ENCODE data around the gene RIC1. TPM values are rescaled to one million over a fixed set of nuclear protein-coding genes. Genes with fewer than 3 reads are reported as not detected.
"Not testable (repeated sequence)": the region's sequence is repeated elsewhere in the genome, so short reads cannot be mapped to it uniquely, and the experiment has no call there.

The RIC1 gene
- polyA plus RNA-seq, 4 donors = 25.7 to 30.5 (median 29.0) TPM

DNA sequence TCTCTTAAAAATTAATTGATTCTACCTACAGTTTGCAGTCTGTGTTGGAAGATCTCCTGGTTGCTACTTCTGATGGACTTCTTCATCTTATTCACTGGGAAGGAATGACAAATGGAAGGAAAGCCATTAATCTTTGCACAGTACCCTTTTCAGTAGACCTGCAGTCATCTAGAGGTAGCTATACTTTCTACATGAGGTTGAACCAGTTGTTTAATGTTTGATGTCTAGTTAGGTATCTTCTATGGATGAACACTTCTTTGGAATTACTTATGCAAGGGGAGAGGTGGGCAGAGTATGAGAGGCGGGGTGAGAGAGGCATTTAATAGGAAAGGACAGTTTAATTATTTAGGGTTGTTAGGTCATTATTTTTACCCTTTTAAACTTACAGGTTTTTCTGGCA lies 91.2 kb downstream of the RIC1 start:
- no peak for DNase-seq (ENCODE audit: low read depth in 4 of 4, low spot score in 3 of 4)

DNA sequence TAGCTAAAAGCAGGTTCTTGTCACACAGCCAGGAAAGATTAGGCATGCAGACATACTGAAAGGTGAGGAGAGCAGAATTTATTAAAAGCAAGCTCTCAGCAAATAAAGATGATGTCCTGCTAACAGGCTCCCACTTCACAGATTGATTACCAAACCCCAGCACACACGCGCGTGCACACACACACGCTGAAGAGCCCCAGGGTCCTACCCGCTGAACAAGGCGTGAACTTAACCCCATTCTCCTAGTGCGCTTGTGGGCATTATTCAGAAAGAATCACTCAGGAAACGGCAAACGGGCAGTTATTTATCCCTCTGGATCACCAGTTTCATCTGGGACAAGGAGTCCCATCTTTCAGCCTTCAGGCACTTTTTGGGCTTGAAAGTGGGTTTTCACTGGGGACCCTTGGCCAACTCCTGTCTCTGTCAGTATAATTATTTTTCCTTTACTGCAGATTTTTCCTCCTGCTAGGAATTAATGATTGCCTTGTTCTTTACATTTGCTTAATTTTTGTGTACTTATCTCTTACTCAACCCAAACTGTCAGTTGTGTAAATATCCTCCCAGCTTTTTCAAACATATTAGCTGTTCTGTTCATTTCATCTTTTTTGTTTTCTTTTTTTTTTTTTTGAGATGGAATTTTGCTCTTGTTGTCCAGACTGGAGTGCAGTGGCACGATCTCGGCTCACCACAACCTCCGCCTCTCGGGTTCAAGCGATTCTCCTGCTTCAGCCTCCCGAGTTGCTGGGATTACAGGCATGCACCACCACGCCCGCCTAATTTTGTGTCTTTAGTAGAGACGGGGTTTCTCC lies 92.6 kb downstream of the RIC1 start:
- no peak for DNase-seq (ENCODE audit: low read depth in 4 of 4, low spot score in 3 of 4)

DNA sequence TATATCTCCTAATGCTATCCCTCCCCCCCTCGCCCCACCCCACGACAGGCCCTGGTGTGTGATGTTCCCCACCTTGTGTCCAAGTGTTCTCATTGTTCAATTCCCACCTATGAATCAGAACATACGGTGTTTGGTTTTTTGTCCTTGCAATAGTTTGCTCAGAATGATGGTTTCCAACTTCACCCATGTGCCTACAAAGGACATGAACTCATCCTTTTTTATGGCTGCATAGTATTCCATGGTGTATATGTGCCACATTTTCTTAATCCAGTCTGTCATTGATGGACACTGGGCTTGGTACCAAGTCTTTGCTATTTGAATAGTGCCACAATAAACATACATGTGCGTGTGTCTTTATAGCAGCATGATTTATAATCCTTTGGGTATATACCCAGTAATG lies 93.8 kb downstream of the RIC1 start:
- DNase-seq (ENCODE audit: low read depth in 4 of 4, low spot score in 3 of 4) = not testable (repeated sequence)

DNA sequence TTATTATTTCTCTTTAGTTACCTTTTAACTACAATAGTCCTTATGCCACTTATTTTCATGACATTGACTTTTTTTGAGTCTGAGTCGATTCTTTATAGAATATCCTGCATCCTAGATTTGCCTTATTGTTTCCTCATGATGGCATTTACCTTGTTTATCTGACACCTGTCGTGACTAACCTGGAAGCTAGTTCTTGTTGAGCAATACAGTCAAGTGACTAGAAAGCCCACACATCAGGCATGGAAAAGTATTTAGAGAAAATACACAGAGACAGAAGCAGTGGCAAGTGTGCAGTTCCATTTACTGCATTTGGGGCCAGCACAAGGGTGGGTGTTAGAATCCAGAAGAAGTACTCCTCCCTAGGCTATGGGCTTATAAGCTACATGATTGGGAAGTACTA lies 106.2 kb downstream of the RIC1 start:
- DNase-seq (ENCODE audit: low read depth in 4 of 4, low spot score in 3 of 4) = no peak

DNA sequence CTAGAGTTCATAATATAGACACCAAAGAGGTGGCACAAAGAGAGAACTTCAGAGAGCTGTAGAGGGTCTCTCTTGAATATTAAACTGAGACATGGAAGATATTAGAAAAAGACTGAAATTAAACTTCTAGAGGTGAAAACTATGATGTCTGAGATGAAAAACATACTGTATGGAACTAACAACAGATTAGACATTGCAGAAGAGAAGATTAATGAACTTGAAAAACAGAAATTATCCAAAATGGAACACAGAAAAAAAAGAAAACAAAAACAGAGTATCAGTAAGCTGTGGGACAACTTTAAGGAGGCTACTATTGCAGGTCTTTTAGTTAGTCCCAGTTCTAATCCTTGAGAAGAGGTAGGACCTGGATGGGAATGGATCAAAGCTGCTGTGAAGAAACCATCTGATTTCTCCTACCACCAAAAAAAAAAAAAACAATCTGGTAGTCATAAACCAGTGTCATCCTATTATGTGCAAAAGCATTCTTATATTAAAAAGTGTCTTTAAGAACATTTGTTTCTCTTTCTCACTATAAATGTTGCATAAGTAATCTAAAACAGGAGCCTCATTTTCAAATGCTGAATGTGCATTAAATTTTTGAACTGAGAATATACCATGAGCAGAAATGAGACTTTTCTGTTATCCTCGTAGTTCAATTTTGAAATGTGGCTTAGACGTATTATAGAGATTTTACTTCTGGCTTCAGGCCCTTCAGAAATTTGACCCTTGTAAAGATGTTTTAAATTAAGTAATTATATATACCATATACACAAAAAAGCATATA lies 107.8 kb downstream of the RIC1 start:
- DNase-seq (ENCODE audit: low read depth in 4 of 4, low spot score in 3 of 4) = no peak

DNA sequence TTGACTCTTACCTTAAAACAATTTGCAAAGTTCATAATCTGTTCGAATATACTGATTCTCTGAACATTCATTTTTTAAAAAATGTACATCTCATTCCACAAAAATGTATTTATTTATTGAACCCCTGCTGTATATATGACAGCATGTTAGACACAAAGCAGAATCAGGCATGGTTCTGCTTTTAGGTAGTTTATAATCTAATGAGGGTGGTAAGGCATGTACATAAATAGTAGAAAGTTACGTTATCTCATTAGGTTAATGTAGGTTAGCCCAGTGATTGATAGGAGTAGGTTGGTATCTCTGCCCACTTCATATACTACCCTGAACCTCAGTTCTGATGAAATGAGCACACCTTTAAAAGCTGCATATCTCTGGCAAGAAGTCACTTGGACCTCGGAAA lies 114.2 kb downstream of the RIC1 start:
- no peak for DNase-seq (ENCODE audit: low read depth in 4 of 4, low spot score in 3 of 4)

DNA sequence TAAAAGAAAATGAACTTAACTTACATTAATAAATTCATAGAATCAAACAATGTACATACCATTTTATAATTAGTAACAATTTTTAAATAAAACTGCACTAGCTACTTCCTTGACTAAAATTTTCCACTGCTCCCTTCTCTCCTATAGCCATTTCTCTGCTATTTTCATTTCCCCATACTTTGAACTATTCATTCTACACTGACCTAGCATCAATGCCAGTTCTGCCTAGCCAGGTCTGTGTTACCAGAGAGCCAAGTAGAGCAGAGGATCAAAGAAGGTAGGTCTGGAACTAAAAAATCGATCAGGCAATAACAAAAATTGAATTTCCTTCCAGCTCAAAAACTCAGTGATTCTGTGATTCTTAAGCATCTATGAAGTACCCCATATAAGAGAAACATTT lies 119.5 kb downstream of the RIC1 start:
- DNase-seq (ENCODE audit: low read depth in 4 of 4, low spot score in 3 of 4) = no peak

DNA sequence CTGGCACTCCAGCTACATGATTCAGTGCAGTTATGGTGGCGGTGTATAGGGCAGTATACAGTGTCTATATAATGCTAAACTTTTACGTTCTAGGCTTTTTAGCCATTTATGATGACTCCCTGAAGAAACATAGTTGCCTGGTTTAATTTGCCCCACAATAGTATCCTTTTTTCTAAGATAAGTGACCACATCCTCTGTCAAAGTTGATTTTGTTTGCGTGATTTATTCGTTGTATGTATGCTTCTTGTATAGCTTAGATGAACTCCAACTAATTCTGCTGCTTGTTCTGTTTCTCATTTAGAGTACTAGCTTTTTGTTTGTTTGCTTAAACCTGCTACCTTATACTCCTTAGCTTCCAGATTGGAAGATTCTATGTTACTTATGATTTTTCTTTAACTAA lies 120.4 kb downstream of the RIC1 start:
- no peak for DNase-seq (ENCODE audit: low read depth in 4 of 4, low spot score in 3 of 4)

DNA sequence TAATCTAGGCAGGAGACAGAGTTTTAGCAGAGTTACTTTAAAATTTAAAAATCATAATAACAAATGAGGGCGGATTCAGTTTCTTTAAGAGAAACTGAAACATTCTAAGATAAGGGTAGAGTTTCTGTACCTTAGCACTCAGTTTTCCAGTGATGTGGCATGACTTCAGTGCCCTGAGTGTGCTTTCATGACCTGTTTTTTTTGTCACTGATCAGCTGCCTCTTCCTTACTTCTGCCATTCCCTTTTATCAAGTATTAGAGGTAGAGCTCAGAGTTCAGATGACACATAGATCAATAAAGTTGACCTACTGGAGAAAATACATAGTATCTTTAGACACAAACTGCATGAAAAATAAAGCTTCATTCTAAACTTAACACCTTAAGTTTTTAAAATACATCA lies 121.7 kb downstream of the RIC1 start:
- no peak for DNase-seq (ENCODE audit: low read depth in 4 of 4, low spot score in 3 of 4)

DNA sequence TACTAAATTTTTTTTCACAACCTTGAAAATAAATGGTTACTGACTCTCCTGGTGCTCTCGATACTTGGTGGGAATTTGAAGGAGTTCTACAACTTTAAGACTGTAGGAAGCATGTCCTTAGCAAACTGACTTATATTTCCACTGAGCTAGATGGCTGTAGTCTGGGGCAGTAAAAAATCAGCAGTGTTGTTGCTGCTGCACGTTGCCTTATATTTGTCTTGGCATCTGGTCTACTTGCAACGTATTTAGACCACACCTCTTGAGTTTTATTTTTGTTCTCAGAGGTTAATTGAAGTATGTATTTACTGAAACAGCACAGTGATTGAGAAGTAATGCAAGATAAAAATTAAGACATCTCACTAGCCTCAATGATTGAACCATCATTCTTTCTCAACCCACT lies 127.7 kb downstream of the RIC1 start:
- no peak for DNase-seq (ENCODE audit: low read depth in 4 of 4, low spot score in 3 of 4)

DNA sequence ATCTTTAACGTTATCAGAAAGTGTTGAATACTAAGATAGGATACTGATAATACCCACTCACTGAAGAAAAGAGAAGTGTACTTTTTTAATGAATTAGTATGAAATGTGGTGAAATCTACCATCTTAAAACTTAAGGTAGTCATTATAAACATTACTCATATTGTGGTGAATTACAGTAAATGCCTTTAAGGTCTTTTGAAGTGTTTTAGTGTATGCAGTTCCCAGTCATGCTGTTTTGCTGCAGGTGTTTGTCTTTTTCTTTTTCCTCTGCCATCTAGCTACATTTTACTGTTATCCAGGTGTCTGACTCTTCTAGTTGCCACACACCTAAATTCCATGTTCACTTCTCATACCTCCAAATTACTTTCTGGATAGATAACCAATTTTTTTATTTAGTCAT lies 131.4 kb downstream of the RIC1 start:
- no peak for DNase-seq (ENCODE audit: low read depth in 4 of 4, low spot score in 3 of 4)

DNA sequence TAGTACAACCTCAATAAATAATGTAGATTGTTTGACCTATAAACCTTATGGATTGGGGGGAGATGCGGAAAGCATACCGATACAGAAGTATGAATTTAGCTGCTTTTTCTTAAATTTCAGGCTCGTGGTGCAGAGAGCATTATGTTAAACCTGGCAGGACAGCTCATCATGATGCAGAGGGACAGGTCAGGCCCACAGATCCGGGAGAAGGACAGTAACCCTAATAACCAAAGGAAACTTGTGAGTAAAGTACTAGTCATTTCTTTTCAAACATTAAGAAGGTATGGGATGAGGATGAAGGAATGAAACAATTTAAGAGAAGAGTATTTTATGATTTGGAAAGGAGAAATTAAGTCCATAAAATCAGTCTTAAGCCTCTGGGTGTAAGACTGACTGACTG lies 133.5 kb downstream of the RIC1 start:
- DNase-seq (ENCODE audit: low read depth in 4 of 4, low spot score in 3 of 4) = no peak

DNA sequence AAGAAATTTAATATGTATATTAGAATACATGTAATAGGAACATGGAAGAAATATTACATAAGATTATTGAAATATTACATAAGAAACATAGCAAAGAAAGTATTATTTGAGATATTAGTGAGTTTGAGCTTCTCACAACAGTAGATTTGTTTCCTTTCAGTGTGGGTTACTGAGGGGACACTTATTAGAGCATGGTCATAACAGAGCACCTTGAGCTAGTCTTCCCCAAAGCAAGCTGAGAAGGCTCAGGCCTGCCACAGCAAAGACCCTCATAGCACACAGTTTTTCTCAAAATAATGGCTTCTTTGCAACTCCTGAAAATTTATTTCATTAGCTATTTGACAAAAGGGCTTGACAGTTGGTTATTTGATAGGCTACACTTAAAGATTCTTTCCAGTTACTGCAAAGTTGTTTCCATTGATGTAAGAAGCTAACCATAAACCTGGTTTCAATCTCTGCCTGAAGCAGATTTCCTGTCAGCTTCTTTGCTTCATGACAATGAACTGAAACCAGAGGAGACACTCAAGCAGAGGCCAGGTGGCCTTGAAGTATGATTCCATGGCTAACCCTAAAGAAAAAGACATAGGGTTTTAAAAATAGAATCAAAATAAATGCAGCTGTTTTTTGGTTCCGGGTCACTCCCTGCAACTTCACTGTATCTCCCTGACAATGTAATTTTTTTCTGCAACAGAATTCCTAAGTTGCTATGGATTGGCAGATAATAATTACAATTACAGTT lies 135.4 kb downstream of the RIC1 start:
- DNase-seq (ENCODE audit: low read depth in 4 of 4, low spot score in 3 of 4) = no peak

DNA sequence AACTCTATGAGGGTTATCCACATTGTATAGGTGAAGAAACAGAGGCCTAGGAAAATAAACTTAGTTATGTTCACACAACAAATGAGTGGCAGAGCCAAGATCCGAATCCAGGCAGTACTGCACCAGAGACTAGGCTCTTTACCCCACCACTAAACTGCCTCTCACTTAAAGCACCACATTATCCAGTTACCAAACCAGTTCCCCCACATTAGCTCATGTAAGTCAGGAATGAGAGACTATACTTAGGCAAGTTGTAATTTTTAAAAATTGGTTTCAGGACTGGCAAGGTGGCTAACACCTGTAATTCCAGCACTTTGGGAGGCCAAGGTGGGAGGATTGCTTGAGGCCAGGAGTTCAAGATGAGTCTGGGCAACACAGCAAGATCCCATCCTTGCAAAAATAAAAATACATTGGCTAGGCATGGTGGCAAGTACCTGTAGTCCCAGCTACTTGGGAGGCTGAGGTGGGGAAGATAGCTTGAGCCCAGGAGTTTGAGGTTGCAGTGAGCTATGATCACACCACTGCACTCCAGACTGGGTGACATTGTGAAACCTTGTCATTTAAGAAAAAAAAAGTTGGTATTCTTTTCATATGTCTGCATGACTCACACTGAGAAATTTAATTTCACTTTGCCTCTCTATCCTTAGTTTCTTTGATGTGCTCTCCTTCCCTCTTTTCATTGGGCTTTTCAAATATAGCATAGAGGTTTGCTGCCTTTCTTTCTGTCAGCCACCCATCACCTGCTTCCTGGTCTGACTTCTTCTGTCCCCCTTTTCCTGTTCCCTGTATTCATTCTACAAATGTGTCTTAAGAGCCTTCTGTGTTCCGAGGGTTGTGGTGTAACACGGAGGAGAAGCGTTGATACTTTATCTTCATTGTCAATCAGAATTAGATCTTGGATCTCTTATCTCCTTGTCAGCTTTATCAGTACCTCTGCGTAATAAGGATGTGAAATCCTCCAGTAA lies 139.3 kb downstream of the RIC1 start:
- DNase-seq (ENCODE audit: low read depth in 4 of 4, low spot score in 3 of 4) = no peak

DNA sequence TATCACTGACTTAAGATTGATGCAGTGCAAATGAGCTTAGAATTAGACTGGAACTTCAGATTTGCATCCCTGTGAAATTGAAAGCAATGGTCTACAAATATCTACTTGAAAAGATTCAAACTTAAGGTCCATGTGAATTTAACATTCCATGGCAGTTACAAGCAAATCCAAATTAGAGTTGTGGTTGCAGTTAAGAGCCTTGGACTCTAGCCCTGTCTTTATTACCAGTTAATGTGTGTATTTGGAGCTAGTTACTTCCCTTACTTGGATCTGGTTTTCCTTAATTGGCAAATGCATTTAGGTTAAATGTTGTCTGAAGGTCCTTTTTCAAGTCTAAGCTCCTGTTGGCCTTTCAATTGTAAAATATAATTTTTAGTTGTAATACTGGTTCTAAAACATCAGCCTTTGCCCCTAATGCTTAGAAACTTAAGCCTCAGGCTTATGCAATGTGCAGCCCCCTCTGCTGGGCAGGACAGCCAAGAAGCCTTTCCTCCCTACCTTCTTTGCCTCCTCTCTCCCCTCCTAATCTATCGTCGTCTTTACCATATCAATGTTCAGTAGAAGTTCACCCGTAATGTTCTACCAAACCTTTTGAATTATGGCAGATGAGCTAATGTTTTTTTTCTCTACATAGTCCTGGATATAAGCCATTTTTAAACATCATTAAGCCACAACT lies 144.6 kb downstream of the RIC1 start:
- DNase-seq (ENCODE audit: low read depth in 4 of 4, low spot score in 3 of 4) = no peak

DNA sequence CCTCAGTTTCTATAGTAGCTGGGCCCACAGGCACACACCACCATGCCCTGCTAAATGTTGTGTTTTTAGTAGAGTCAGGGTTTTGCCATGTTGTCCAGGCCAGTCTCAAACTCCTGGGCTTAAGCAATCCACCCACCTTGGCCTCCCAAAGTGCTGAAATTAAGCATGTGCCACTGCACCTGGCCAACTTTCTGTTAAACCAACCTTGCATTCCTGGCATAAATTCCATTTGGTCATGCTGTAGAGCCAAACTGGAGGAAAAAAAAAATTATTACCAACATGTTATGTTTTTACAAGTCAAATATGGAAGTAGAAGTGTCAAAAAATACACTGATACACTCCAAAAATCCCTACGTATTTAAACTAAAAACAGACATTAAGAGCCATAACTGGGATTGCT lies 149.9 kb downstream of the RIC1 start:
- no peak for DNase-seq (ENCODE audit: low read depth in 4 of 4, low spot score in 3 of 4)

DNA sequence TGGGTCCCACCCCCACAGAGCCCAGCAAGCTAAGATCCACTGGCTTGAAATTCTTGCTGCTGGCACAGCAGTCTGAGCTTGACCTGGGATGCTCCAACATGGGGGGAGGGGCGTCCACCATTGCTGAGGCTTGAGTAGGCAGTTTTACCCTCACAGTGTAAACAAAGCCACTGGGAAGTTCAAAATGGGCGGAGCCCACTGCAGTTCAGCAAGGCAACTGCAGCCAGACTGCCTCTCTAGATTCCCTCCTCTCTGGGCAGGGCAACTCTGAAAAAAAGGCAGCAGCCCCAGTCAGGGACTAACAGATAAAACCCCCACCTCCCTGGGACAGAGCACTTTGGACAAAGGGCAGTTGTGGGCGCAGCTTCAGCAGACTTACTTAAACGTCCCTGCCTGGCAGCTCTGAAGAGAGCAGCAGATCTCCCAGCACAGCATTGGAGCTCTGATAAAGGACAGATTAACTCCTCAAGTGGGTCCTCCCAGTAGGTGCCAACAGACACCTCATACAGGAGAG lies 150.9 kb downstream of the RIC1 start:
- DNase-seq (ENCODE audit: low read depth in 4 of 4, low spot score in 3 of 4) = not testable (repeated sequence)

DNA sequence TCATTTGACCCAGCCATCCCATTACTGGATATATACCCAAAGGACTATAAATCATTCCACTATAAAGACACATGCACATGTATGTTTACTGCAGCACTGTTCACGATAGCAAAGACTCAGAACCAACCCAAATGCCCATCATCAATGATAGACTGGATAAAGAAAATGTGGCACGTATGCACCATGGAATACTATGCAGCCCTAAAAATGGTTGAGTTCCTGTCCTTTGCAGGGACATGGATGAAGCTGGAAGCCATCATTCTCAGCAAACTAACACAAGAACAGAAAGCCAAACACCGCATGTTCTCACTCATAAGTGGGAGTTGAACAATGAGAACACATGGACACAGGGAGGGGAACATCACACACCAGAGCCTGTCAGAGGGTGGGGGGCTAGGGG lies 154.5 kb downstream of the RIC1 start:
- DNase-seq (ENCODE audit: low read depth in 4 of 4, low spot score in 3 of 4) = not testable (repeated sequence)

DNA sequence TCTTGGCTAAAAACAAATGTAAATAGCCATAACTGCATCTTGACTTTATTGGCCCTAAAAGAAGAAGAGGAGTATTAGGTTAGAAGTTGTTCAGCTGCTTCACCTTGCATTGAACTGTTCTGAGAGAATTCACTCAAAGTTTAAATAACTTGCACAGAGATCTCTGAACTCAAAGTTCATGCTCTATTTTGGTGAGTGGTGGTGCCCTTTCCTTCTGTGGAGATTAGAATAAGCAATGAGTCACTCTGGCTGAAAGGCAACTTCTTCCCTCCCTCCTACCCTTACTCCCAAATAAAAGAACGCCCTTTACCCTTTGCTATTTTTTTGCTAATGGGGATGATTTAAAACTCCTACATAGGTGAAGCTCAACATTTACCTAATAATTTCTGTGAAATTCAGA lies 155.1 kb downstream of the RIC1 start:
- no peak for DNase-seq (ENCODE audit: low read depth in 4 of 4, low spot score in 3 of 4)
